GM10266 (cell line): ENCODE results near the gene SIGLEC1.

Experiments used
- DNase-seq: peaks from one replicate; pipeline ENCODE4 v3.0.0; 2012; ENCODE audit errors: extremely low spot score
- TF ChIP-seq, protein P1 (sequence below): IDR thresholded peaks from 2 replicates; pipeline ENCODE4 v1.5.1; 2012; ENCODE audit warnings: mild to moderate bottlenecking, low read depth; ENCODE audit not compliant: control insufficient read depth, insufficient read depth; ENCODE audit errors: missing control alignments

SIGLEC1 gene

DNA sequence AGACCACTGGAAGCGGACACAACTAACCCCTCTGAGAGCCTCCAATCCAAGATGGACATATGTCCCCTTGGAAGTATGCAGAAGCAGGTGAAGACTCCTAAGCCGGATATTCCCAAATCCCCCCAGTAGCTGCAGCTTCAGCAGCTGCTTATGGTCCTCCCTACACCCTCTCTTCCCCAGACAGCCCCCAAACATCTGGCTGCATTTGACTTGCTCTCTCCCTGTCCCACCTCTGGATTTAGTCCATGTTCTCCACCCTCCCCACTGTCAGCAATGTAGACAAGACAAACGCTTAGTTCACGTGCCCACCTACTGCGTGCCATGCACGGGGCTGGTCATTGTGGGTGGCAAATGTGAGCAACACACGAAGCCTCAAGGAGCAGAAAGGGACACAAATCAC lies 26.0 kb downstream of the SIGLEC1 start:
- TF ChIP-seq, protein P1, sequence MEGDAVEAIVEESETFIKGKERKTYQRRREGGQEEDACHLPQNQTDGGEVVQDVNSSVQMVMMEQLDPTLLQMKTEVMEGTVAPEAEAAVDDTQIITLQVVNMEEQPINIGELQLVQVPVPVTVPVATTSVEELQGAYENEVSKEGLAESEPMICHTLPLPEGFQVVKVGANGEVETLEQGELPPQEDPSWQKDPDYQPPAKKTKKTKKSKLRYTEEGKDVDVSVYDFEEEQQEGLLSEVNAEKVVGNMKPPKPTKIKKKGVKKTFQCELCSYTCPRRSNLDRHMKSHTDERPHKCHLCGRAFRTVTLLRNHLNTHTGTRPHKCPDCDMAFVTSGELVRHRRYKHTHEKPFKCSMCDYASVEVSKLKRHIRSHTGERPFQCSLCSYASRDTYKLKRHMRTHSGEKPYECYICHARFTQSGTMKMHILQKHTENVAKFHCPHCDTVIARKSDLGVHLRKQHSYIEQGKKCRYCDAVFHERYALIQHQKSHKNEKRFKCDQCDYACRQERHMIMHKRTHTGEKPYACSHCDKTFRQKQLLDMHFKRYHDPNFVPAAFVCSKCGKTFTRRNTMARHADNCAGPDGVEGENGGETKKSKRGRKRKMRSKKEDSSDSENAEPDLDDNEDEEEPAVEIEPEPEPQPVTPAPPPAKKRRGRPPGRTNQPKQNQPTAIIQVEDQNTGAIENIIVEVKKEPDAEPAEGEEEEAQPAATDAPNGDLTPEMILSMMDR, result no peak
- no peak for DNase-seq

DNA sequence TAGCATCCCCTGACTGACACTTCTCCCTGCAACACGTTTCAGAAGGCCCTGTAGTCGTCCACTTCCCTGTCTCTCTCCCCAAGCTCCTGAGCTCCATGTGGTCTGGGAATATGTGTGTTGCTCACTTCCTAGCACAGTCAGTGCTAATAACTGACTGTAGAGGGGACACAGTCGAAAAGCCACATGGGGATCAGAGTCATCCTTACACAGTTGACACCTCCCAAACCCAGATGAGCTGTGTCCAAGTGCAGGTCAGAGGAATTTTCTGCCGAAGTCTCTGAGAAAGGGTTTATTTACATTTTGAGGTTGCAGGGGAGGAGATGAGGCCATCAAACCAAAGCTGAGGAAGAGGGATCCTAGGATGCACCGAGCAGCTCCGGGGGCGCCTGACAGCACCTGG lies 27.1 kb downstream of the SIGLEC1 start:
- no peak for DNase-seq
- TF ChIP-seq, protein P1, result no peak

DNA sequence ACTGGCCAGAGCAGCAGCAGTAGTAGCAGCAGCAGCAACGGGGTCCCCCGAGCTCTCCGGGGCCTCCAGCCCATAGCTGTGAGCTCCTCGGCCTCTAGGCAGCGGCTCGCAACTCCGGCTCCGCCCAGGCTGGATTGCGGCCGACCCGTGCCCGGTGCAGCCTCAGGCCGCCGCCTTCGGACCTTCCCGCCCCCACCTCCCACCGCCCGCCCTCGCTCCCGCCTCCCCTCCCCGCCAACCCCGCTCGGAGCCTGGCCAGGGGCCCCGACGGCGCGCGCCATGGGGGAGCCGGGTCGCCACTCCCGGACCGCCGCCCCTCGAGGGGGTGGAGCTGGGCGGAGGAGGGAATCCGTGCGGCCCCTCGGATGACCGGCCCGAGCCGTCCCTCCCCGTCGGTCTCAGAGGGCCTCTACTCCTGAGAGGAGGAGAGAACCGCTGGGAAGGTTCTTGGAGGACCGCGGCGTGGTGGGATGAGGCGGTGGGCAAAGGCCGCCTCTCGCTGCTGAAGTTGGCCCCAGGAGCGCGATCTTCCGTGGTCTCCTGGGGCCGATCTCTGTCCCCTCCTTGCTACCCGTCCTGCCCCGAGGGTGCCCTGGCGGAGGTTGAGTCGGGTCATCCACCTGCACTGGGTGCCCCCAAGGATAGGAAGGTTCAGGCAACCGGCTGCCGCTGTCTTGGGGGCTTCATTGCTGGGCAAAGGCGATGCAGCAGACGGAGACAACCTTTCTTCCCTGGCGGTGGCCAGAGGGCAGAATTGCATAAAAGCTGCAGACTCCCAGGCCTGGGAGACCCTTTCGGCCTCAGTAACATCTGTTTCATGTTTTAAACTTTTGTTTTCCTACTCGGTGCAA lies 30.2 kb downstream of the SIGLEC1 start, which contains the start of gene ADAM33:
ADAM33 (minus strand) TSS at position 80 of the 851 bp plus-strand sequence; CDS start at position 74, 6 bp downstream.
- DNase-seq, result no peak
- TF ChIP-seq, protein P1, result no peak

DNA sequence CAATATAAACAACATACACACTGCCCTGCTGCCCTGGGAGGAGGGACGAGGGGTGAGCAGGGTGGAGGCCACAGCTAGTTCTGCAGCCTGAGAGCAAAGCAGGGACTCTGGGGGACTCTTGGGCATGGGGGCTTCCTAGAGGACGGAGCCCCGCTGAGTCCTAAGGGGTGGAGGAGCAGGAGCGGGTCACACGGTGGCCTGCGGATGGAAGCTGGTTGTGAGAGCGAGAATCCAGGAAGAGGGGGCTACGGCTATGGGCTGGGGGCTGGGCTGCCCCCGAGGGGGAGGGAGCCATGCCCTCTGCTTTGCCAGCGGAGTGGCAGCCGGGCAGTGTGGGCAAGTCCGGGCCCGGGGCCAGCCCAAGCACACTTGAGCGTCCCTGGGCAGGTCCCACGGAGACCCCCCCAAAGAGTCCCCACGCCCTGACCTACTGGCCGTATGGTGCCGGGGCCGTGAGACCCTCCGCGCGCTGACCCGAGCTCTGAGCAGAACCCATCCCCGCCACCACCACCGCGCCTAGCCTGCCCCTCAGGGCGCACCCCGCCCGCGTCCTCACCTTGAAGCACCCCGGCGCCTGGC lies 31.0 kb downstream of the SIGLEC1 start:
- DNase-seq, result no peak
- TF ChIP-seq, protein P1, result no peak

DNA sequence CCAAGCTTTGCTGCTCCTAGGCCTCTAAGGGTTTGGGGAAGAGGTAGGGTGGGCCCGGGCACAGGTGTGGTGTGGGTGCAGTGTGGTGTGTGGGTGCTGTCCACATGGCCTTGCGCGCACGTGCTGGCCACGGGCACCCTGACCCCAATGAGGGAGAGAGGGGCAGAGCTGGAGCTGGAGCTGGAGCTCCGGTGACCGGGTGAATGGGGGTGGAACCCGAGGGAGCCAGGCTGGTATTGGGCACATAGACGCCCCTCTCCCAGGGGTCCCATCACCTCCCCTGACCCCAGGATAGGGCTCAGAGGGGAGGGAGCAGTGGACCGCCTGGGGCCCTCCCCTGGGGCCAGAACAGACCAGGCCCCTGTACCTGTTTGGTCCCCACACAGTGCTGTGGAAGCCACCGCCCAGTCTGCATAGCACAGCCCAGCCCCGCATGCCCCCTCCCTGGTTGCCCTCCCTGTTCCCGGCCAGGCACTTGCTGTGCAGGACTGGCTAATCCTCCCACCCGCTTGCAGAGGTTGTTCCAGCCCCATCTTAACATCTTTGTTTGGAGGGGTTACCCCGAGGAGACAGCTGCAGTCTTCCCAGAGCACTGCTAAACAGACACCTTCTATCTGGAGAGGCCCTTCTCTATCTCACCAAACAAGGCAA lies 31.6 kb downstream of the SIGLEC1 start:
- no peak for DNase-seq
- TF ChIP-seq, protein P1, result no peak

DNA sequence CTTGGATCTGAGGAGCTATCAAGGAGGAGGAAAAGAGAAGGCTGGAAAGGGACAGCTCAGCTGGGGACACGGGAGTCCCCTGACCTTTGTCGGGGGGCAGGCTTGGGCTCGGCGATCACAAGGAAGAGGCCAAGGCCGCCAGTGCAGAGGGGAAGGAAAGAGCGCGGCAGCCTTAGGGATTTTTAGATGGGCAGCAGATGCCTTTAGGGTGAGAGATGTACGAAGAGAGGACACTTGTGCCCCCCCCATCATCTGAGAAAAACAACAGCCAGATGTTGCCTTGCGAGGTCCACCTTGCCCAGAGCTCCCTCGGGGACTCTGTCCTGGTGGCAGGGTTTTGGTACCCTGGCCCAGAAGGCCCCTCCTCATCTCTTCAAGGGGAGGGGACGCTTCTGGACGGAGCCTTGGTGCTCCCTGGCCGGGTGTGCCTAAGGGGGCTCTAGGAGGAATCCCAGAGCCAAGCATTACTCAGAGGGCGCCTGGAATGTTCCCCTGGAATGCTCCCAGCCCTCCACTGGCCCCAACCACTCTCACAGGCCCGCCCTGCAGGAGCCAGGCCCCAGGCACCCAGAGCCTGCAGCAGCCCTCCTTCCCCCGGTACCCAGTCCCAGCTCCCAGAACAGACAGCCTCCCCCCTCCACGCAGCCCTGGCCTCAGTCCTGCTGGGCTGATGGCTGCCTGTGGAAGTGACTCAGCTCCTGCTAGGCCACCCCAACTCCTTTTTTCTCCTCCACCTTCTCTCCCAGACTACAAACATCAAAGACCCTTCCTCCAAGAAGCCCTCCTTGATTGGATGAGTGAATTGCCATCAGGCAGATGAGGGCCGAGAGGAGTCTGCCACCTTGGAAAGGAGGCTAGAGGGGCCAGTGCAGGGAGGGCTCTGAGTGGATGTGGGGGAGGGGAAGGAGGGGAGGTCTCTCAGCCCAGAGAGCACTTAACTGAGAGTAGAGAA lies 32.4 kb downstream of the SIGLEC1 start:
- DNase-seq, result no peak
- TF ChIP-seq, protein P1, result no peak
